Putamen (tissue), 1 donor: ENCODE measurements around the gene OPCML.

Experiments
- DNase-seq: peaks from one replicate; pipeline ENCODE4 v3.0.0-alpha.2; 2016; ENCODE audit warnings: low spot score

The OPCML gene

DNA sequence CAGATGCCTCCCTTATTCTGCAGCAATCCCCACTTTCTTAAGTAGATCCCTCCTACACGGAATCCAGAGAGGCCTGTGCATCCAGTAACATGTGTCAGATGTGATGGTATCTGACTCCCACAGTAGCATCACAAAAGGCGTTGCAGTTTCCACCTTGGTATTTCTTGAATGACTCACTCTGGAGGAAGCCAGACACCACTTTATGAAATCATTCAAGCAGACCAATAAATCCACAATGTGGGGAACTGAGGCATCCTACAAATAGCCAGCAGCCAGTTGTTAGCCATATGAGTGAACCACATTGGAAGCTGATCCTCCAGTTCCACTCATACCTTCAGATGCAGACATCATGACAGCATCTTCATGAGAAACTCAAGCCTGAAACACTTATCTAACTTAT, 798.1 kb downstream of the OPCML start:
- peak; percentile 13 for DNase-seq

DNA sequence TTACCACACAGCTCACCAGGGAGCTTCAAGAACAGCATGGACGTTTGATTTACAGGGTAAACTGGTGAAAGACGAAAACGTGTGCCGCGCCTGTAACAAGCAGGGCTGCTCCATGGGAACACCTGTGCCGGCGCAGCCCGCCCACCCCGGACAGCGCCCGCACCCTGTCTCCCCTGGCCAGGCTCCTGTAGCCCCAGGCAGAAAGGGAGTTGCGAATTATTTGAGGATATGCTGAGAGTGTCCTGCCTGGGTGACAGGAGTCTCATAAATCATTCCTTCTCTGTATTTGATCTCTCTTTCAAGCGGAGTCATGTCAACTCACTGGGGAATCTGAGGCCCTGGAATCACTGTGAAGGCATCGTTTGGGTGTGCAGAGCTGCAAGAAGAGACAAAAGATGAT, 804.3 kb downstream of the OPCML start:
- no peak for DNase-seq

DNA sequence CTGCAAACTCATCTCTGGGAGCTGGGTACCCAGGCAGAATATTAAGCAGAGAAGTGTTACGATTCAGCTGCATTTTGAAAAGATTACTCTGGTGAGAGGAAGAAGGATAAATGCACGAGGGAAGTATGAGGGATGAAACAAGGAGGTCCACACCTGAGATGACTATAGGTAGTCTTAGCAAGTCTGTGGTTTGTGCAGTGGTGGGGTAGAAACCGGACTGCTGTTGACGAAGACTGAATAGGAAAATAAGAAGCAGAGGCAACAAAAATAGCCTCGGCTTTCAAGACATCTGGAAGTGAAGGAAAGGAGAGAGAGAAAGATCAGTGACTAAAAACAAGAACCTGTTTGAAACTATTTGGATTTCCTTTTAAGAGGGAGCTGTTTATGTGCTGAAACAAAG, 810.8 kb downstream of the OPCML start:
- no peak for DNase-seq

DNA sequence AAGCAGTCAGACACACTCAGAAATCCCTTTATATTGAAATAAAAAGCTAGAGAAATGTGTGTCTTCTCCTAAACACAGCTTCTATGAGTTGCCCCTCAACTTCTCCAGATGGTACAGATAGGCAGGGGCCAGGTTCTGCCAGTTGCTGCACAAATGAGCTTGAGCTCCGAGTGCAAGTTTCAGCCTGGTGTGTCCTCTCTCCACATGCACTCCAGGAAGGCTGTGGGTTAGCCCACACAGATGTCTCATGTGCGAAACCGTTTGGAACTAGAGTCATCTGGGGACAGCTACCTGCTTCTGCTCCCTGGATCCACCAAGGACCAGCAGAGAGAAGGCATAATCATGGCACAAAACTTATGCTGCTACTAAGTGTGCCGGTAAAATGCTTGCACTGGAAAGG, 812.6 kb downstream of the OPCML start:
- no peak for DNase-seq

- no peak for DNase-seq
Measured at GRCh38 chr11:132718711-132719671, 813.3 kb downstream of the OPCML start.

GRCh38 chr11:132717824-132718223, 814.5 kb downstream of the OPCML start:
- DNase-seq: no peak

DNA sequence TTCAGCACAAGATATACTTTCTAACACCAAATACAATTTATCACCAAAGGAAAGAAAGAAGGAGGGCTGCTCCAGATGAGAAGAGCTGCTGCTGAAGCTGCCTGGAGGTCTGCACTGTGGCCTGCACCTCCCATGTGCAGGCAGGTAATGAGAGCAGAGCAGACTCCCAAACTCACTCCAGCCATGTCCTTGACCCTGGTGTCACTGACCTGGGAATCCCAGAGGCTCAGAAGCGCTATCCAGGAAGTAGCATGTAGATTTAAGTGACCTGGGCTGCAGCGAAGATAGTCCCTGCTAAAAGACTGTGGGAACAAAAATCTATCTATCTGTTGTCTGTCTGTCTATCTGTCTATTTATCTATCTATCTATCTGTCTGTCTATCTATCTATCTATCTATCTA, 816.3 kb downstream of the OPCML start:
- DNase-seq: no peak

- DNase-seq: no peak
Measured at GRCh38 chr11:132714859-132715440, 817.4 kb downstream of the OPCML start.

DNA sequence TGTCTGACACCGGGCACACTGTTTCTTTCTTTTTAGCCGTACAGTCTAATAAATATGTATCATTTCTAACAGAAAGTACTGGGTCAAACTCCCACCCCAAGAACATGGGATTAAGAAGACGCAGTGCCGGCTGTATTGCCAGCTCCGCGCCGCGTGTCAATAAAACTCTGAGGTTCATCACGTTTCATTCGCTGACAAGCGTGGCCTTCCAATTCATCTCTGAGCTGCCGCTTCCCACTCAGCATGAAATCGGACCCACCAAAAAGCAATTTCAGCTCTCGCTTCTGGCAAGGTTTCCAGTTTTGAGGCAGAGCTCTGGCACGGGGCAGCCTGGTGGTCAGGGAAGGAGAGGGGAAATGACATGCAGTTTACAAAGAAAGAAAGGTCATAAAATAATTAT, 819.8 kb downstream of the OPCML start:
- DNase-seq: no peak

DNA sequence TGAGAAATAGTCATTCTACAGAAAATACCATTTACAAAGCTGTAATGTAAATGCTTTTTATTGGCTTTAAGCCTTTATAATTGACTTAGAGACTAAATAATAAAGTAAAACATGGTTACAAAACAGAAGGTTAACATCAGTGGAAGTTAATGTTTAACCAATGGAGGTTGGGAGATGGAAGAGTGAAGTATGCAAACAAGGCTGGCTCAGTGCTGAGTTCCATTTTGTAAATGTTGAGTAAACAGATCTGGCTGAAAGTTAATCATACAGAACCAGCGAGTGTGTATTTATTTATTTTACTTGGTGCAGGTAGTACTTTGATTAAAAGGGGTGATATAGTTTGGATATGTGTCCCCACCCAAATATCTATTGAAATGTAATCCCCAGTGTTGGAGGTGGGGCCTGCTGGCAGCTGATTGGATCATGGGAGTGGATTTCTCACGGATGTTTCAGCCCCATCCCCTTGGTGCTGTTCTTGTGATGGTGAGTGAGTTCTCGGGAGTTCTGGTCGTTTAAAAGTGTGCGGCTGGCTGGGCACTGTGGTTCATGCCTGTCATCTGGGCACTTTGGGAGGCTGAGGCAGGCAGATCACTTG, 827.4 kb downstream of the OPCML start:
- DNase-seq: no peak

DNA sequence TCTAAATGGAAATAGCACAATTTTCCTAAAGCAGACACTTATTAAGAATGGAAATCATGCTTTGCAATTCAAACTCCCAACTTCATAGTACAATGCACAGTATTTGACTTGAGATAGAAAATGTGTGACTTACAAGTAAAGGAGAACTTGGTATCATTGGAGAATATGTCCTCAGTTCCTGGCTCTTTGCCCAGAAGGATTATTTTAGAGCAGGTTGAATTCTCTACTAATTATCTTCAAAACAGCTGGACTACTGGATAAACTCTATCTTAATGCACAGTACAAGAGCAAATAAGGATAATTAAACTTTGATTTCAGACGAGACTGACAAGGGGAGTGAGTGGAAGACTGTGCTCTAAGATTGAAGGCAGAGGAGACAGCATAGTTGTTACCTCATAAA, 839.4 kb downstream of the OPCML start:
- no peak for DNase-seq

GRCh38 chr11:132691848-132692550, 840.3 kb downstream of the OPCML start:
- DNase-seq: no peak

- DNase-seq: no peak
Measured at GRCh38 chr11:132686886-132687285, 845.4 kb downstream of the OPCML start.

DNA sequence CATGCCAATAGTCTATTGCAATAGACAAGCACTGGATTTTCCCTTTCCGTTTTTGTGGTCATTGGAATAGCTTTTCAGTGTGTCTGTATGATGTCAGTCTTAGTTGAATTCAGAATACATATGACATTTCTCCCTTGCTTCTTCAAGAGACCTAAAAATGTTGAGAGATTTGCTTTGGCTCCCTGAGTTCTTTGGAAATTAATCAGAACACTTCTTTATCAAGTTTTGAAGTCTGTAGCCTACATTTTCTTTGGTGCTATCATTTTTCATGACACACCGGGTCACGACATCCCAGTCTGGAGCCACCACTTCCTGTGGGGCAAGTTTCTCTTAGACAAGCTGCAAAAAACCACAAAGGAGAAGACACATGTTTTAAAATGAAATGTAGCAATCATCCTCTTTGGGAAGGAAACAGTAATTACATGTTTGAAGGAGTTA, 847.1 kb downstream of the OPCML start:
- no peak for DNase-seq

DNA sequence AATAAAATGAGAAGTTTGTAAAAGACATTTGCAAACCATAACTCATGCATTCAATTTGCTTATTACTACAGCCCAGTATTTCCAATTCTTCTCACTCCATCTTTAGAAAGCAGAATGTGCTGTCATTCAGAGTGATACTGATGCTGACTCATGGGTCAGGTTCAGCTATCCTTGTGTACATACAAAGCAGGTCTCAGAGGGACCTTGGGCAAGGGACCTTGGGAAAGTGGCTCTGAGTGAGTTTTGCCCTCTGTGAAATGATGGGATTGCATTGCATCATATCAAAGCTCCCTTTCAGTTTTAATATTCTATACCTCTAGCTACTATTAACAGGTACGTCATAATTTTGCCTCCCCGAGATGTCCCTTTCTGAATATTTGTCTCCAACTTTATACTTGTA, 848.7 kb downstream of the OPCML start:
- no peak for DNase-seq

- DNase-seq: peak; percentile 43
Measured at GRCh38 chr11:132681971-132682370, 850.3 kb downstream of the OPCML start.

DNA sequence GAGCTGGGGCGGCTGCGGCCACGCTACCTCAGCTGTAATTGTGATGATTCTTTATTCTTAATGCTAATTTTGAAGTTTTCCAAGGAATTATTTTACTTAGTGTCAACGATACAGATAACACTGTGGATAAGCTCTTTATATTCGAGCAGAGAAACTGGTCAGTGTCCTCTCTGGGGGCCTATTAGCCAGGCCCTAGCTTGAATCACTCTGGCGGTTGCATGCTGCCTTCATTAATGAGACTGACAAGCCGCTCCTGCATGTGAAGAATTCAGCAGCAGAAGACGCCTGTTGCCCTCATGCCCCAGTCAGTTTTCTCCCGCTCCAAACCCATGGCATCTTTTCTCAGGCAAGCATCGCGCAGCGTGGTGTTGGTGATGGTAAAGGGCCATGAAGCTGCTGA, 851.7 kb downstream of the OPCML start:
- DNase-seq: no peak

DNA sequence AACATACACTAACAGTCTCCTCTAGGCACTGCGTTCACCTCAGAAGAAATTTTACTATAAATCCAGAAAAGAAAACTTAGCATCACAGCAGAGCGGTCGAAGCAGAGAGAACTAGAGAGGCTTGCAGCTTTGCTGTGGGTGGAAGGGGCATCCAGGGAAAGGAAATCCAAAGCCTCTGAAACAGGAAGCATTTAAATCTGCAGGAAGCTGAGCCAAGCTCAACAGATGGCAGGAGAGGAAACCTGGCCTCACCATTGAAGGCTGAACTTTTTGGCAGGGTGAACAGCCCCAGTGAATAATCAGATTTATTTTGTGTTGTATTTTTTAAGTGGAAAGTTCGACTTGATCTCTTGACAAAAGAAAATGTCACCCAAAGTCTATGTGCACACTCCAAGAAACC, 858.1 kb downstream of the OPCML start:
- DNase-seq: no peak

DNA sequence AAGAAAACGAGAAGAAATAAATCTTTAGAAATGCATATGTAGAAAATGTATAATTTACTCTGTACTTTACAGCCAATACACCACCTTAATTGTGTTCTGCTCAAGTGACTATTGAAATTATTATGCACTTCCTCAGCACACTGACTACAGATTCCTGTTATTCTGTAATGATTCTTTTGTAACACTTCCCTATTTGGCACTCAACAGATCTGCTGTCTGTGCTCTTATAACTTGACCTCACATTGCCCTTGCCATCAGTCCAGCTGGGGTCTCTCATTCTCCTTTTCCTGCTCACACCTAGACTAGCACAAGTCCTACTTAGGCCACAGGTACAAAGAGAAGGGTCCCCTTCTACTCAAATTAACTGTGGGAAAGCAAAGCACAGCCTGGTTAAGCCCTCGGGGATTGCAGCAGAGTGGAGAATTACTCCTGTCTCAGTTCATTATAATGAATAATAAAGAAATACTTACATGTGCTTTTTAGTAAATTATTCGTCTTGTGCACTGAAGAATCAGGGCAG, 860.4 kb downstream of the OPCML start:
- no peak for DNase-seq

DNA sequence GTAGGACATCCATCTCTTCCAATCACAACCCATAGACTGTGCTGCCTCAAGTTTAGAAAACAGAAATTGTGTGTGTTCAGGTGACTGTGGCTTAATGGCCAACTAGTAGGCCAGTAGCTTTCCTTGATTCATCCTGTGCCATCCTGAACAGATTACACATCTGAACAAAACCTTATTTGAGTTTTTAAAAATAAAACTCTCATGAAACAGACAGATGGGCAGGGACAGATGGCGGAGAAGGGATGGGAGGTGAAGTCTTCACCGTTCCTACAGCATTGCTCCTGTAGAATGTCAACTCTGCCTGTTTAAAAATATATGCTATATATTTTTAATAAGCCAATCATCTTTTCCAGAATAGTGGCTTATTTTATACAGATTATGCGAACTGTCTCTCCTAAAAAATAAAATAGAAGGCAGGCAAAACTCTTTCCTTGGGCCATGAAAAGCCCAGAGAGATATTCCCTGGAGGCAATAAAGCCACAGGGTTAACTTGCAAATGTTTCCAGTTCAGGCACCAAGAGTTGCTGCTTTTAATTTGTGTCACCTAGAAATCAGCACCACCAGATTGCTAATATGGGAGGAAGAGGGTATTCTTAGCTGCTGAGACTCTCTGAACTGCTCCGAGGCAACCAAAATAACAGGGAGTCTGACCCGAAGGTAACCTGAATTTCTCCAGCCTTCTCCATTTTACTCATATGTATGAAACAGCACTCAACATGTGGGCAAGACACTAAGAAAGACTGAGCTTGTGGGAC, 861.2 kb downstream of the OPCML start:
- no peak for DNase-seq

GRCh38 chr11:132669949-132670348, 862.4 kb downstream of the OPCML start:
- DNase-seq: no peak

DNA sequence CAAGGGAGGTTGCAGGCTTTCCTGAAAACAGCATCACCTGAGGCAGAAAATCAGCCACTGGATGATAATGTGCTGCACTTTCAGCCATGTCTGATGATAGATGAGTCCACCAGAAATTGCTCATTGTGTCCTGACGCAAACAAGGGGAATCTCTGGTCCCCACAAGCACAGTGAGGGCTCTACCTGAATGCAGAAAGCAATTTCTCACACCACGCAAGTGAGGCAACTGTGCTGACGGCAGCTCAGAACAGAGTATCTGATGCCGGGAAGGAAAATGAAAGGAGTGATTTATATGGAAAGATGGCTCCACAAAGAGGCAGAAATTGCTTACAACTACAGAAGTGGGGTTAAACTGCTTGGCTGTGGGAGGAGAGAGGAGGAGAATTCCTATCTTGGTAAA, 867.1 kb downstream of the OPCML start:
- DNase-seq: no peak
